Sigmoid colon (tissue), 4 donors: ENCODE data around the gene HS3ST4.

ENCODE experiments used
- CTCF ChIP-seq, 4 experiments: fragments of 450-650 bp in 3 of 4; fragments of 200-600 bp in 1 of 4; IDR thresholded peaks; one replicate each; pipeline ENCODE4 v1.5.1; 2016 to 2019; ENCODE audit warnings: antibody characterized with exemption in 4 of 4, mild to moderate bottlenecking in 3 of 4, moderate library complexity in 2 of 4
- POLR2A ChIP-seq, 2 donors: fragments of 450-650 bp; IDR thresholded peaks; one replicate each; pipeline ENCODE4 v1.6.1; 2016; ENCODE audit warnings: antibody characterized with exemption in 2 of 2, mild to moderate bottlenecking in 2 of 2, moderate library complexity in 2 of 2
- POLR2AphosphoS5 ChIP-seq, 4 donors: sonication (generic); formaldehyde crosslinking; IDR thresholded peaks; one replicate each; pipeline ENCODE4 v1.6.1; 2017; ENCODE audit warnings: antibody characterized with exemption in 4 of 4

- TF ChIP-seq POLR2A (IDR thresholded peaks at IDR 0.05) (no peak), CTCF (IDR thresholded peaks at IDR 0.05) (no peak), POLR2AphosphoS5 (IDR thresholded peaks at IDR 0.05) (no peak)
These were observed 410.6 kb downstream of the HS3ST4 start for GRCh38 chr16:26102369-26102768.
